ENCODE measurements around the gene DECR2. TPM values are rescaled to one million over a fixed set of nuclear protein-coding genes. Genes with fewer than 3 reads are reported as not detected.
"Not testable (repeated sequence)": the region's sequence is repeated elsewhere in the genome, so short reads cannot be mapped to it uniquely, and the experiment has no call there.

Gene DECR2
- total RNA-seq, 2 donors from 2014 or later: 38.9 to 41.2 TPM

DNA sequence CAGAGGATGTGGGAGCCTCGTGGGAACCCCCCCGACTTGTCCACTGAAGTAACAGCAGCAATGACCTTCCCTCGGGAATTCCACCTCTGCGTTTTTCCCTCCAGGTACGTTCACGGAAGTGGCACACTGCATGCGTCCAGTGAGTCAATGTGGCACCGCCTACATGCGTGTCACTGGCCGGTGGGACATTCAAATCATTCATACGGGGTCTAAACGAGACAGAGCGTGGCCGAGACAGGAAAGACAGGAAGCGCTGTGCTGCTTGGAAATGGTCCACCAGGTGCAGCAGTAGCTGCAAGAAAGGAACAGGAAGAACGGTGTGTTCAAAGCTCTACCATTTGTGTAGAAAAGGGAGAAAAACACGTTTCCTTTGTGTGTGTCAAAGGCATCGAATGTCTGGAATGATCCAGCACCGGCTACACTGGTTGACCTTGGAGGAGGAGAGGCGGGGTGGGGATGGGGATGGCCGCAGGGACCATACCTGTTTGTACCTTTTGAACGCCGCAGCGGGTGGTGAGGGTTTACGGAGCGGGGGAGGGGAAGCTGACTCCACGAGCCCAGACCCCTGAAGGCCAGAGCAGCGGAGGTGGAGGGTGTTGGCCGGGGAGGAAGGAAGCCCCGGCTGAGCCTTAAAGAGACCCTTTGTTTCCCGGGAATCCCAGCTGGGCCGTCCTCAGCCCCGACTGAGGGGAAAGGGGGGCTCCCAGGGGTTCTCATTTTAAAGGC is 18.2 kb upstream of the DECR2 start:
- Histone ChIP-seq H3K9me3 (no peaks in the 10 kb centered on the region), H3K4me1 (peaks cover 44% of the 10 kb centered on the region), H3K27me3 (no peaks in the 10 kb centered on the region), H3K36me3 (replicated peaks in 1 of 2; ENCODE audit: insufficient read depth in 1 of 2, low read depth in 2 of 2) (no peaks in the 10 kb centered on the region), H3K27ac (peak overlapping the region; percentile 74 to 94 (median 91)), H3K4me3 (no peak overlapping the region)
- 5 to 11% methylated on average over 27 to 33 of the region's 33 CpGs for WGBS, 2 donors
- ATAC-seq (peak; percentile 25), DNase-seq (peak; percentile 76 to 90 (median 84))
- intact Hi-C loops (cut with DNase I): no loop called here
- TF ChIP-seq, protein P1, sequence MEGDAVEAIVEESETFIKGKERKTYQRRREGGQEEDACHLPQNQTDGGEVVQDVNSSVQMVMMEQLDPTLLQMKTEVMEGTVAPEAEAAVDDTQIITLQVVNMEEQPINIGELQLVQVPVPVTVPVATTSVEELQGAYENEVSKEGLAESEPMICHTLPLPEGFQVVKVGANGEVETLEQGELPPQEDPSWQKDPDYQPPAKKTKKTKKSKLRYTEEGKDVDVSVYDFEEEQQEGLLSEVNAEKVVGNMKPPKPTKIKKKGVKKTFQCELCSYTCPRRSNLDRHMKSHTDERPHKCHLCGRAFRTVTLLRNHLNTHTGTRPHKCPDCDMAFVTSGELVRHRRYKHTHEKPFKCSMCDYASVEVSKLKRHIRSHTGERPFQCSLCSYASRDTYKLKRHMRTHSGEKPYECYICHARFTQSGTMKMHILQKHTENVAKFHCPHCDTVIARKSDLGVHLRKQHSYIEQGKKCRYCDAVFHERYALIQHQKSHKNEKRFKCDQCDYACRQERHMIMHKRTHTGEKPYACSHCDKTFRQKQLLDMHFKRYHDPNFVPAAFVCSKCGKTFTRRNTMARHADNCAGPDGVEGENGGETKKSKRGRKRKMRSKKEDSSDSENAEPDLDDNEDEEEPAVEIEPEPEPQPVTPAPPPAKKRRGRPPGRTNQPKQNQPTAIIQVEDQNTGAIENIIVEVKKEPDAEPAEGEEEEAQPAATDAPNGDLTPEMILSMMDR (IDR thresholded peaks at IDR 0.05): peak in 2 of 7 experiments; percentile 21 to 22
- TF ChIP-seq POLR2A (IDR thresholded peaks at IDR 0.05): peak in 2 of 3 donors; percentile 71 to 72

DNA sequence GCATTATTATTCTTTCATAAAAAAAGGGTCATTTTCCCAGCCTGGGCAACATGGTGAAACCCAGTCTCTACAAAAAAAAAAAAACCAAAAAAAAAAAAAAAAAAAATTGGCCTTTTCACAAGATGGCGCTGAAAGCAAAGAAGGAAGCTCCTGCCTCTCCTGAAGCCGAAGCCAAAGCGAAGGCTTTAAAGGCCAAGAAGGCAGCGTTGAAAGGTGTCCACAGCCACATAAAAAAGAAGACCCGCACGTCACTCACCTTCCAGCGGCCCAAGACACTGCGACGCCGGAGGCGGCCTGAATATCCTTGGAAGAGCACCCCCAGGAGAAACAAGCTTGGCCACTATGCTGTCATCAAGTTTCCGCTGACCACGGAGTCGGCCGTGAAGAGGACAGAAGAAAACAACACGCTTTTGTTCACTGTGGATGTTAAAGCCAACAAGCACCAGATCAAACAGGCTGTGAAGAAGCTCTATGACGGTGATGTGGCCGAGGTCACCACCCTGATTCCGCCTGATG is 15.0 kb upstream of the DECR2 start:
- H3K36me3 ChIP-seq (replicated peaks in 1 of 2; ENCODE audit: insufficient read depth in 1 of 2, low read depth in 2 of 2): no peaks in the 10 kb centered on the region
- ATAC-seq (no peak), DNase-seq (no peak)
- intact Hi-C loops (cut with DNase I): no loop called here
- peaks cover 19% of the 10 kb centered on the region for H3K4me1 ChIP-seq
- no peaks in the 10 kb centered on the region for H3K27me3 ChIP-seq
- H3K9me3 ChIP-seq: no peaks in the 10 kb centered on the region
- peak overlapping the region in 1 of 4 donors; percentile 28 for H3K27ac ChIP-seq
- WGBS, 2 donors: 82 to 87% methylated on average over 18 to 19 of the region's 19 CpGs
- TF ChIP-seq, protein P1 (IDR thresholded peaks at IDR 0.05): no peak
- TF ChIP-seq POLR2A (IDR thresholded peaks at IDR 0.05): no peak
- H3K4me3 ChIP-seq: no peak overlapping the region

DNA sequence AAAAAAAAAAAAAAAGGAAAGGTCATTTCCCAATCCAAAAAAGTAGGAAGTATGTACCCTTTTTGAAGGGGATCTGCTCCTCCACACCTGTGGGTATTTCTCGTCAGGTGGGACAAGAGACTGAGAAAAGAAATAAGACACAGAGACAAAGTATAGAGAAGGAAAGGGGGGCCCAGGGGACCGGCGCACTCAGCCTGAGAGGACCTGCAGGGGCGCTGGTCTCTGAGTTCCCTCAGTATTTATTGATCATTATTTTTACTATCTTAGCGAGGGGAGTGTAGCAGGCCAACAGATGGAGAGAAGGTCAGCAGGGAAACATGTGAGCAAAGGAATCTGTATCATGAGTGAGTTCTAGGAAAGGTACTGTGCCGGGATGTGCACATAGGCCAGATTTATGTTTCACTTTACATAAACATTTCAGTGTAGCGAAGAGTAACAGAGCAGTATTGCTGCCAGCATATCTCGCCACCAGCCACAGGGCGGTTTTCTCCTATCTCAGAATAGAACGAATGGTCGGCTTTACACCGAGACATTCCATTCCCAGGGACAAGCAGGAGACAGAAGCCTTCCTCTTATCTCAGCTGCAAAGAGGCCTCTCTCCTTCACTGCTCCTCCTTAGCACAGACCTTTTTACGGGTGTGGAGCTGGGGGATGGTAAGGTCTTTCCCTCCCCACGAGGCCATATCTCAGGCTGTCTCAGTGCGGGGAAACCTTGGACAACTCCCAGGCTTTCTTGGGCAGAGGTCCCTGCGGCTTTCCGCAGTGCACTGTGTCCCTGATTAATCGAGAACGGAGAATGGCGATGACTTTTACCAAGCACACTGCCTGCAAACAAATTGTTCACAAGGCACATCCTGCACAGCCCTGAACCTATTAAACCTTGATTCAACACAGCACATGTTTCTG is 13.7 kb upstream of the DECR2 start:
- H3K9me3 ChIP-seq; H3K36me3 ChIP-seq (replicated peaks in 1 of 2; ENCODE audit: insufficient read depth in 1 of 2, low read depth in 2 of 2); H3K27me3 ChIP-seq; ATAC-seq; H3K4me3 ChIP-seq; intact Hi-C loops (cut with DNase I): not testable (repeated sequence)
- Histone ChIP-seq H3K27ac (peak overlapping the region in 3 of 4 donors; percentile 31 to 52 (median 48)), H3K4me1 (peaks cover 19% of the 10 kb centered on the region)
- TF ChIP-seq, protein P1 (IDR thresholded peaks at IDR 0.05): peak in 1 of 7 experiments; percentile 15
- peak in 2 of 4 donors; percentile 30 to 49 for DNase-seq
- WGBS, 2 donors: 22 to 30% methylated on average over 16 to 20 of the region's 20 CpGs

DNA sequence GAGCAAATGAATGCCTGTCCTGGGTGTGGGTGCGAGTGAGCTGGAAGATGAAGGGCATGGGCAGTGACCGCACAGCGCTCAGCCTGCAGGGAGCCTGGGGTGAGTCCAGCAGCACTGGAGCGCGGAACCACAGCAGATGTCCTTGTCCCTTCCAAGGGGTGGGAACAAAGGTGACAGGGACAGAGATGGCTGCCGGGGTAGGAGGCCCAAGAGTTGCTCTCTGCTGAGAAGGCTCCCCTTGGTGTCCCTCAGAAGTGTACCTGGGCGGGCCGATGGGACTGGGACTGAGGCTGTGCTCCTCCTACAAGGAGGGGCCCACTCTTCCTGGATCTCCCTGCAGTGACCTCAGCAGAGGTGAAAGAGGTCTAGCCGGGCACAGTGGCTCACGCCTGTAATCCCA is 12.3 kb upstream of the DECR2 start:
- Histone ChIP-seq H3K36me3 (replicated peaks in 1 of 2; ENCODE audit: insufficient read depth in 1 of 2, low read depth in 2 of 2) (no peaks in the 10 kb centered on the region), H3K4me1 (peaks cover 11% of the 10 kb centered on the region), H3K9me3 (no peaks in the 10 kb centered on the region), H3K4me3 (no peak overlapping the region), H3K27me3 (no peaks in the 10 kb centered on the region), H3K27ac (no peak overlapping the region)
- DNase-seq (no peak), ATAC-seq (no peak)
- WGBS, 2 donors: 72 to 87% methylated on average over 7 to 10 of the region's 10 CpGs
- TF ChIP-seq, protein P1 (IDR thresholded peaks at IDR 0.05): no peak
- TF ChIP-seq POLR2A (IDR thresholded peaks at IDR 0.05): no peak
- intact Hi-C loops (cut with DNase I): no loop called here
